Uterus (tissue), 4 donors: ENCODE results near the gene CDIP1. TPM values are rescaled to one million over a fixed set of nuclear protein-coding genes. Genes with fewer than 3 reads are reported as not detected.
A peak's percentile ranks its signal among the peaks of the same experiment; 100 is the strongest.

Experiments used
- DNase-seq, 2 donors: peaks; one replicate each; pipeline ENCODE4 v3.0.0-alpha.2; 2019 to 2020
- H3K27ac ChIP-seq, 2 donors: fragments of 200-600 bp; sonication (generic); 1 replicate in 1 of 2; 2 replicates in 1 of 2; pipeline ENCODE4 v1.5.1; 2016 to 2018
- H3K27me3 ChIP-seq, 2 donors: fragments of 200-600 bp; sonication (generic); one replicate each; pipeline ENCODE4 v1.5.1; 2018 to 2019; ENCODE audit warnings: control low read depth in 1 of 2
- H3K36me3 ChIP-seq, 2 donors: fragments of 200-600 bp; sonication (generic); one replicate each; pipeline ENCODE4 v1.5.1; 2019; ENCODE audit warnings: control low read depth in 1 of 2
- H3K4me1 ChIP-seq, 2 donors: fragments of 200-600 bp; sonication (generic); one replicate each; pipeline ENCODE4 v1.5.1; 2018 to 2019; ENCODE audit warnings: control low read depth in 1 of 2
- H3K4me3 ChIP-seq, 2 donors: fragments of 200-600 bp; sonication (generic); 1 replicate in 1 of 2; 2 replicates in 1 of 2; pipeline ENCODE4 v1.5.1; 2018 to 2019; ENCODE audit warnings: mild to moderate bottlenecking in 1 of 2
- H3K9me3 ChIP-seq, 2 donors: fragments of 200-600 bp; sonication (generic); one replicate each; pipeline ENCODE4 v1.5.1; 2019; ENCODE audit warnings: control low read depth in 1 of 2
- POLR2A ChIP-seq, 2 donors: fragments of 450-650 bp; IDR thresholded peaks; one replicate each; pipeline ENCODE4 v1.6.1; 2016; ENCODE audit warnings: antibody characterized with exemption in 2 of 2, mild to moderate bottlenecking in 1 of 2, moderate library complexity in 1 of 2
- intact Hi-C: fragments of 100-400 bp; cut with DNase I; formaldehyde crosslinking; loops from one replicate; pipeline ENCODE4 v1.15.1; 2023; ENCODE audit warnings: low total_unique reads
- total RNA-seq, 4 donors: library from RNA; depleted of rRNA in 3 of 4; stranded (reverse); fragments of >200 nt in 3 of 4; gene quantifications; one replicate each; pipeline versions ENCODE4 v1.1.0 to v1.2.4, GENCODE V29; 2014 to 2023
- TF ChIP-seq, protein P1 (sequence below), 4 experiments: fragments of 200-600 bp in 2 of 4; fragments of 450-650 bp in 2 of 4; sonication (generic) in 2 of 4; IDR thresholded peaks; one replicate each; pipeline ENCODE4 v1.5.1; 2016 to 2019; ENCODE audit warnings: antibody characterized with exemption in 4 of 4, mild to moderate bottlenecking in 2 of 4, moderate library complexity in 1 of 4
- donor health status: DM: yes; HTN: yes; CAD: no.

CDIP1 gene
- total RNA-seq, 4 donors from 2014 or later, result 5.0 to 40.6 (median 11.1) TPM

- peaks cover 0 to 6% of the 10 kb centered on the region in 2 donors for H3K4me1 ChIP-seq
- intact Hi-C loops, result no loop called here
- no peaks in the 10 kb centered on the region for H3K9me3 ChIP-seq
- H3K27me3 ChIP-seq, result no peaks in the 10 kb centered on the region
- DNase-seq, result no peak
- TF ChIP-seq POLR2A (IDR thresholded peaks at IDR 0.05), result no peak
- TF ChIP-seq, protein P1, sequence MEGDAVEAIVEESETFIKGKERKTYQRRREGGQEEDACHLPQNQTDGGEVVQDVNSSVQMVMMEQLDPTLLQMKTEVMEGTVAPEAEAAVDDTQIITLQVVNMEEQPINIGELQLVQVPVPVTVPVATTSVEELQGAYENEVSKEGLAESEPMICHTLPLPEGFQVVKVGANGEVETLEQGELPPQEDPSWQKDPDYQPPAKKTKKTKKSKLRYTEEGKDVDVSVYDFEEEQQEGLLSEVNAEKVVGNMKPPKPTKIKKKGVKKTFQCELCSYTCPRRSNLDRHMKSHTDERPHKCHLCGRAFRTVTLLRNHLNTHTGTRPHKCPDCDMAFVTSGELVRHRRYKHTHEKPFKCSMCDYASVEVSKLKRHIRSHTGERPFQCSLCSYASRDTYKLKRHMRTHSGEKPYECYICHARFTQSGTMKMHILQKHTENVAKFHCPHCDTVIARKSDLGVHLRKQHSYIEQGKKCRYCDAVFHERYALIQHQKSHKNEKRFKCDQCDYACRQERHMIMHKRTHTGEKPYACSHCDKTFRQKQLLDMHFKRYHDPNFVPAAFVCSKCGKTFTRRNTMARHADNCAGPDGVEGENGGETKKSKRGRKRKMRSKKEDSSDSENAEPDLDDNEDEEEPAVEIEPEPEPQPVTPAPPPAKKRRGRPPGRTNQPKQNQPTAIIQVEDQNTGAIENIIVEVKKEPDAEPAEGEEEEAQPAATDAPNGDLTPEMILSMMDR (IDR thresholded peaks at IDR 0.05), result no peak
- H3K4me3 ChIP-seq, result no peak overlapping the region
- H3K36me3 ChIP-seq, result no peaks in the 10 kb centered on the region
- peak overlapping the region; percentile 32 to 54 for H3K27ac ChIP-seq
These were observed 22.9 kb downstream of the CDIP1 start for GRCh38 chr16:4515611-4516233.

GRCh38 chr16:4514606-4515005, 24.0 kb downstream of the CDIP1 start:
- intact Hi-C loops, result no loop called here
- Histone ChIP-seq H3K9me3 (no peaks in the 10 kb centered on the region), H3K27me3 (no peaks in the 10 kb centered on the region), H3K36me3 (no peaks in the 10 kb centered on the region), H3K4me1 (peaks cover 0 to 6% of the 10 kb centered on the region in 2 donors), H3K27ac (peak overlapping the region; percentile 32 to 54), H3K4me3 (no peak overlapping the region)
- TF ChIP-seq, protein P1 (IDR thresholded peaks at IDR 0.05), result no peak
- TF ChIP-seq POLR2A (IDR thresholded peaks at IDR 0.05), result no peak
- no peak for DNase-seq

- no peak for TF ChIP-seq POLR2A (IDR thresholded peaks at IDR 0.05)
- TF ChIP-seq, protein P1 (IDR thresholded peaks at IDR 0.05), result no peak
- no peaks in the 10 kb centered on the region for H3K36me3 ChIP-seq
- H3K27me3 ChIP-seq, result no peaks in the 10 kb centered on the region
- no peaks in the 10 kb centered on the region for H3K9me3 ChIP-seq
- intact Hi-C loops, result no loop called here
- no peak for DNase-seq
- peaks cover 0 to 6% of the 10 kb centered on the region in 2 donors for H3K4me1 ChIP-seq
- peak overlapping the region in 1 of 2 donors; percentile 32 for H3K27ac ChIP-seq
- no peak overlapping the region for H3K4me3 ChIP-seq
These were observed 24.7 kb downstream of the CDIP1 start for GRCh38 chr16:4513881-4514280.

DNA sequence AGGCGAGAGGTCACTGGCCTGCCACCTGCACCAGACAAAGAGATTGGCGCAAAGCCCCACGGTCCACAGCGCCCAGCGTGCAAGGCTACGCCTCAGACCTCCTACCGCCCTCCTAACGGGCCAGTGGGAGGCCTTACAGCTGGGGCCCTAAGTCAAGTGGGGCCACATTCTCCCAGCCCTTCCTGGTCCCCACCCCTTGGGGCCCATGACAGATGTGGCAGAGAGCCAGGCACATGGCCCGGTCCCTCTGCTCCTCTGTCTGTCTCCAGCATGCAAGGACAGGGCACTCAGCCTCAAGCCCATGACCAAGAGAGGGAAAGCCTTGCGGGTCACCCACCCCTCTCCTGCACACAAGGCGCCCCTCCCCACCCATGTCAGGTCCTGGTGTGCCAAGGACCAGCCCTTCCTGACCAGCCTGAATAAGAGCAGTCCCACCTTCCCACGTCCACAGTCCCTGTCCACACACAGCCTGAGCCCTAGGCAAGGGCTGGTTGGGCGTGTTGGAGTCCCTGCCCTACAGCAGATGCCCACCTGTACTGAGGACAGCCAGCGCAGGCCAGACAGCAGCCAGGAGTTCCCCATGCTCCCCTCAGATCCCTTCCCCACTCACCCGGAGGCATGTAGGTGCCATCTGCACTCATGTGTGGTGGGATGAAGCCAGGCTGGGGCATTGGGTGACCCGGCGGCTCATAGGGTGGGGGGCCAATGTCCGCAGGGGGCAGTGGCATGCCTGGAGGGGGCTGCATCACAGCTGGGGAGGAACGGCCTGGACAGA, 25.3 kb downstream of the CDIP1 start:
- Histone ChIP-seq H3K27ac (no peak overlapping the region), H3K4me3 (no peak overlapping the region)
- intact Hi-C loops, result no loop called here

More for the DNA sequence above, 25.3 kb downstream of the CDIP1 start:
- no peak for DNase-seq
- H3K36me3 ChIP-seq, result no peaks in the 10 kb centered on the region
- TF ChIP-seq POLR2A (IDR thresholded peaks at IDR 0.05), result no peak
- TF ChIP-seq, protein P1 (IDR thresholded peaks at IDR 0.05), result no peak
- H3K27me3 ChIP-seq, result no peaks in the 10 kb centered on the region
- H3K4me1 ChIP-seq, result peaks cover 0 to 6% of the 10 kb centered on the region in 2 donors
- no peaks in the 10 kb centered on the region for H3K9me3 ChIP-seq
